SH-SY5Y (cell line): ENCODE results near the gene APOL6.

Experiments
- GATA2 ChIP-seq: IDR thresholded peaks from 2 replicates; pipeline ENCODE4 v1.6.1; 2011; ENCODE audit warnings: mild to moderate bottlenecking, low read depth, low read length
- GATA3 ChIP-seq: IDR thresholded peaks from 2 replicates; pipeline ENCODE4 v1.6.1; 2011; ENCODE audit warnings: low read depth, mild to moderate bottlenecking, low read length, moderate library complexity

DNA sequence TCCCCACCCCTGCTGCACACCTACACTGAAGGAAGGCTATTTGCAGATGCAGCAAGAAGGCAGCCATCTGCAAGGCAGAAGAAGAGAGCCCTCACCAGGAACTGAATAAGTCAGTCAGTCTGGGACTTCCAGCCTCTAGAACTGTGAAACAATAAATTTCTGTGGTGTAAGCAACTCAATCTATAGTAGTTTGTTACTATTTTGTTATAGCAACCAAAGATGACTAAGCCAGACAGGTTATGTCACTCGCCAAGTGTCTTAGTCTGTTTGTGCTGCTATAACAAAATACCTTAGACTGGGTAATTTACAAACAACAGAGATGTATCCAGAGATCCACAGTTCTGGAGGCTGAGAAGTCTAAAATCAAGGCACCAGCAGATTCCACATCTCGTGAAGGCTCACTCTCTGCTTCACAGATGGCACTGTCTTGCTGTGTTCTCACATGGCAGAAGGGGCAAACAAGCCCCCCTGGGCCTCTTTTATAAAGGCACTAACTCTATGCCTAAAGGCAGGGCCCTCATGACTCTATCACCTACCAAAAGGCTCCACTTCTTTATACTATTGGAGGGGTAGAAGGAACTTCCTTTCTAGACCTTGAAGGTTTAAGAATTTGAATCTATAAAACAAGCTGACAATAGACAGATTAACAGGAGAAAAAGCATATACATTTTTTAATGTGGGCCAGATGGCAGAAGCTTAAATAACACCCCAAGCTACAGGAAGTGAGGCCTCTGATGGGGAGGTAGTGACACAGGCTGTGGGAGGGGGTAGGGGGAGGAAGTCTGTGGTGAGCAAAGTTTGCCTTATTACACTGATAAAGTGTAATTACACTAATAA, 12.3 kb downstream of the APOL6 start:
- TF ChIP-seq GATA2 (no peak), GATA3 (no peak)
